22Rv1 (cell line): Measurements from ENCODE around the gene LRBA.

ENCODE experiments used
- H3K27ac ChIP-seq: fragments of 450-650 bp; 2 replicates; pipeline ENCODE4 v1.5.1; 2017
- ZFX ChIP-seq: fragments of 450-650 bp; IDR thresholded peaks from 2 replicates; pipeline ENCODE4 v1.6.1; 2017; ENCODE audit warnings: antibody characterized with exemption, borderline replicate concordance
- TF ChIP-seq, protein P1 (sequence below): fragments of 450-650 bp; IDR thresholded peaks from 2 replicates; pipeline ENCODE4 v1.5.1; 2017; ENCODE audit warnings: mild to moderate bottlenecking

Gene LRBA

GRCh38 chr4:150581641-150582051, 433.4 kb downstream of the LRBA start:
- no peak overlapping the region for H3K27ac ChIP-seq
- TF ChIP-seq ZFX, result no peak
- TF ChIP-seq, protein P1, sequence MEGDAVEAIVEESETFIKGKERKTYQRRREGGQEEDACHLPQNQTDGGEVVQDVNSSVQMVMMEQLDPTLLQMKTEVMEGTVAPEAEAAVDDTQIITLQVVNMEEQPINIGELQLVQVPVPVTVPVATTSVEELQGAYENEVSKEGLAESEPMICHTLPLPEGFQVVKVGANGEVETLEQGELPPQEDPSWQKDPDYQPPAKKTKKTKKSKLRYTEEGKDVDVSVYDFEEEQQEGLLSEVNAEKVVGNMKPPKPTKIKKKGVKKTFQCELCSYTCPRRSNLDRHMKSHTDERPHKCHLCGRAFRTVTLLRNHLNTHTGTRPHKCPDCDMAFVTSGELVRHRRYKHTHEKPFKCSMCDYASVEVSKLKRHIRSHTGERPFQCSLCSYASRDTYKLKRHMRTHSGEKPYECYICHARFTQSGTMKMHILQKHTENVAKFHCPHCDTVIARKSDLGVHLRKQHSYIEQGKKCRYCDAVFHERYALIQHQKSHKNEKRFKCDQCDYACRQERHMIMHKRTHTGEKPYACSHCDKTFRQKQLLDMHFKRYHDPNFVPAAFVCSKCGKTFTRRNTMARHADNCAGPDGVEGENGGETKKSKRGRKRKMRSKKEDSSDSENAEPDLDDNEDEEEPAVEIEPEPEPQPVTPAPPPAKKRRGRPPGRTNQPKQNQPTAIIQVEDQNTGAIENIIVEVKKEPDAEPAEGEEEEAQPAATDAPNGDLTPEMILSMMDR, result no peak

DNA sequence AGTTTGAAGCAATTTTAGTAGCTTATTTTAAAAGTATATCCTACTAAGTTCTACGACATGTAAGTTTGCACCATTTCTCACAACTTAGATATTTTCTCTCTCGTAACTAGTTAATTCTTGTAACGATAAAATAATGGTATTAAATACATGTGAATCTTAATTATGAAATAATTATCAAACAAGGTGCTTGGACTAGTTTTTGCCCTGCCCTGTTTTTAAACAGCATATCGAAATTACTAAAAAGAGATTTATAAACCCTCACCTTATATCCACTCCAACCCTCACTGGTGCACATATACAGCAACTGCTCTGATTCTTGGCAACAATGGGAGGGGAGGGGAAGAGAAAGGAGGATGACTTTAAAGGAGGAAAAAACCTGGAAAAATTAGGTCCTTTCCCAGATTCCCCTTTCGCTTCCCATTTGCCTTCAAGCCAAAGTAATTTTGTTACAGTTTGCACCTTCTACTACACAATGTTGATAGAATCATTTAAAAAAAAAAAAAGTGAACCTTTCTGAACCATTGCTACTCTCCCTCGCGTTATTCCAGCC, 434.0 kb downstream of the LRBA start:
- TF ChIP-seq, protein P1, result no peak
- TF ChIP-seq ZFX, result no peak

DNA sequence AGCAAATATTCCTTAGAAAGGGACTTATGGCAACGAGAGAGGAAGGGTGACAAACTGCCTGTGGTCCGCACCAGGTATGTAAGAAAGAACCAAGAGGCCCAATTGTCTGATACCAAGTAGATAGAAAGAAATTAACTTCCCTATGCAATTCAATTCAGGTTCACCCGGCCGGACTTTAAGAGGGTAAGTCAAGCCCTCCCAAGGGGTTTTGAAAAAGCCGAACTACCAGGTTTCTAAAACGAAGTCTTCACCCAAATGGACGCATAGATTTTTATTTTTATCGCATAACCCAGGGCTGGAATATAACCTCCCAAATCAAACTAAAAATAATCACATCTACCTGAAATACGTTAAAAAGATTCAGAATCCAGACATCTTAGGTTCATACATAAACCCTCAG, 434.8 kb downstream of the LRBA start:
- no peak overlapping the region for H3K27ac ChIP-seq
- TF ChIP-seq, protein P1, result no peak
- no peak for TF ChIP-seq ZFX

More for the DNA sequence above, 434.0 kb downstream of the LRBA start:
- no peak overlapping the region for H3K27ac ChIP-seq

DNA sequence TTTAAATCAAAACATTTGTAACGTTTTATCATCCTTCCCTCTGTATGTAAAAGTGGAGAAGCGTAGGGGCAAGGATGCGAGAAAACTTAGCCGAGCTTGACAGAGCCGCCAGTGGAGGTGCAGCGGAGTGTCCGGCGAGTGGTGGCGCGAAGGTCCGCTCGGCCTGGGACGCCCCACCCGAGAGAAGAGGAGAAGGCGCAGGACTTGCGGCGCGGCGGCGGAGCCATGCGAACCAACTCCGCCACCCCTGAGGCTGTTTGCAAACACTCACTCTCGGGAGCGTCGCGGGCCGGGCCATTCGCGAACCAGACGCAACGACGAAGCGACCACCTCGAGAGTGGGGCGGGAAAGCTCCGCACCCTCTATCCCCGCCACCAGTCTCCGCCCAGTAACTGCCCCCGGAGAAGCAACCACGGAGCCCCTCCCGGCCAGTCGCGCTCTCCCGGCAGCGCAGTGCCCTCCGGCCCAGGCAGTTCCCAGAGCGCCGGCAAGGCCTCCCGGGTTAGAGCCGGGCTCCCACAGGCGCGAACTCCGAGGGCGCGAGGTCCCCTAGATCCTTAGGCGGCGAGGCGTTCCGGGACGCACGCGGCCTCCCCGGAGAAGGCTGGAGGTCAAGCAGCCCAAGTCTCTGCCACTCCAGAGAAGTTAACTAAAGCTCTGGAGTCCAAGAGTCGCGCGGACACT, 435.4 kb downstream of the LRBA start:
- no peak overlapping the region for H3K27ac ChIP-seq
- TF ChIP-seq, protein P1, result no peak
- no peak for TF ChIP-seq ZFX

GRCh38 chr4:150578745-150579501, 436.2 kb downstream of the LRBA start:
- H3K27ac ChIP-seq, result no peak overlapping the region; the same call in 1 of the 2 replicates
- TF ChIP-seq, protein P1, result no peak
- TF ChIP-seq ZFX, result no peak

DNA sequence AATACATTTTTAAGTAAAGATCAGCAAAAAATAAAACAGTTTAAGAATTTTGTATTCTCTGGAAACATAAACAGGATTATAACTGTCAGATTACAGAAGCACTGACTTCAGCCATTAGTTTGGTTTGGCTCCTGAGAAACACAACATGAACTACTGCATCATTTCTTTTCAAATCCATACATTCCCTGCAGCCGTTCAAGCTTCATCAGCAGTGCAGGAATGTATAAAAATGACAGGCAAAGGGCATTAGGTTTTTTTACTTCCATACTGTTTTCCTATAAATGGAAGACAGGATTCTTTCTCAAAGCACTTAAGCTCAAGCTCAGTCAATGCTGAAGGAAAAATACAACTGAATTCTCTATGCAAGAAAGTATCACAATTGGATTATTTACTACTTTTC, 437.3 kb downstream of the LRBA start:
- TF ChIP-seq, protein P1, result no peak
- TF ChIP-seq ZFX, result no peak
- no peak overlapping the region for H3K27ac ChIP-seq

DNA sequence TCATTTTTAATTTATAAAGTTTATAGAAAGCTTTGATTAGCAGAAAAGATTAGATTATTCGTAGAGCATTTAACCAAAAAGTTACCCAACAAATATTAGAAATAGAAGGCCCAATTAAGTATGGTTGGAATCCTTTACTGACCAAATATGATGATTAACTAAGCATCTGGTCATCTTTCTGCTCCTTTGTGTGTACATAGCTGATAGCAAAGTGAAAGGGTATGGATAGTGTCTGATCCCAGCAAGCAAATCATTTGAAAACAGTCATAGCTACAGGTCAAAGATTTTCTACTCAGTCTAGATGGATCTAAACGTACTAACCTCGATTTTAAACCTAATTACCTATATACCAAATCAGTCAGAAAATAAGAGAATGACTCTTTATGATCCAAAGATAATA, 440.4 kb downstream of the LRBA start:
- H3K27ac ChIP-seq, result no peak overlapping the region
- TF ChIP-seq, protein P1, result no peak
- no peak for TF ChIP-seq ZFX
